Transverse colon (tissue), 4 donors: ENCODE measurements around the gene BTD. TPM values are rescaled to one million over a fixed set of nuclear protein-coding genes. Genes with fewer than 3 reads are reported as not detected.
A peak's percentile ranks its signal among the peaks of the same experiment; 100 is the strongest.

Experiments
- DNase-seq: peaks from one replicate; pipeline ENCODE4 v3.0.0-alpha.2; 2019
- H3K27ac ChIP-seq, 4 donors: fragments of 200-600 bp; sonication (generic); 2 replicates each; pipeline ENCODE4 v1.5.1; 2016 to 2018; ENCODE audit warnings: inconsistent platforms in 4 of 4
- H3K27me3 ChIP-seq: fragments of 200-600 bp; sonication (generic); 2 replicates; pipeline ENCODE4 v1.5.1; 2017; ENCODE audit warnings: inconsistent platforms
- H3K36me3 ChIP-seq, 4 donors: fragments of 200-600 bp; sonication (generic); 2 replicates each; pipeline ENCODE4 v1.5.1; 2017 to 2019; ENCODE audit warnings: inconsistent platforms in 4 of 4
- H3K4me1 ChIP-seq, 4 donors: fragments of 200-600 bp; sonication (generic); 2 replicates each; pipeline ENCODE4 v1.5.1; 2017 to 2020; ENCODE audit warnings: inconsistent platforms in 4 of 4
- H3K4me3 ChIP-seq, 4 donors: fragments of 200-600 bp; sonication (generic); 1 replicate in 1 of 4; 2 replicates in 3 of 4; pipeline versions ENCODE4 v1.5.1 to v1.6.1; 2017 to 2019; ENCODE audit warnings: inconsistent platforms in 4 of 4
- H3K9me3 ChIP-seq, 2 donors: fragments of 200-600 bp; sonication (generic); 2 replicates each; pipeline ENCODE4 v1.5.1; 2017 to 2019; ENCODE audit warnings: inconsistent platforms in 2 of 2
- CTCF ChIP-seq, 5 experiments: fragments of 200-600 bp in 3 of 5; fragments of 450-650 bp in 2 of 5; sonication (generic) in 3 of 5; IDR thresholded peaks; 1 replicate in 2 of 5; 2 replicates in 3 of 5; pipeline ENCODE4 v1.5.1; 2016 to 2017; ENCODE audit warnings: antibody characterized with exemption in 5 of 5, inconsistent platforms in 3 of 5, mild to moderate bottlenecking in 2 of 5, moderate library complexity in 1 of 5
- EP300 ChIP-seq: sonication (generic); formaldehyde crosslinking; IDR thresholded peaks from one replicate; pipeline ENCODE4 v1.6.1; 2017; ENCODE audit warnings: antibody characterized with exemption, low read depth
- POLR2A ChIP-seq: fragments of 450-650 bp; IDR thresholded peaks from one replicate; pipeline ENCODE4 v1.6.1; 2016; ENCODE audit warnings: antibody characterized with exemption, mild to moderate bottlenecking, moderate library complexity
- POLR2AphosphoS5 ChIP-seq, 3 donors: sonication (generic); formaldehyde crosslinking; IDR thresholded peaks; one replicate each; pipeline ENCODE4 v1.6.1; 2016; ENCODE audit warnings: antibody characterized with exemption in 3 of 3
- WGBS, 2 donors: methylation state at CpG; one replicate each; pipeline ENCODE4 v1.1.5; 2018; ENCODE audit warnings: low coverage in 1 of 2; 5-methylcytosine and 5-hydroxymethylcytosine counted together
- in situ Hi-C, 4 donors: fragments of 200-750 bp; cut with MboI; loops; one replicate each; pipeline versions ENCODE4 v1.15.0 to v1.15.1; 2017; ENCODE audit warnings: low sequenced_read_pairs in 3 of 4, low pct_ligation_motif_present in 1 of 4, low pct_unique_long_range_greater_than_20kb in 1 of 4
- intact Hi-C: fragments of 100-400 bp; cut with DNase I; formaldehyde crosslinking; loops from one replicate; pipeline ENCODE4 v1.15.1; 2023; ENCODE audit warnings: low total_unique reads
- total RNA-seq, 4 donors: library from RNA; depleted of rRNA; stranded (reverse); fragments of >200 nt; gene quantifications; one replicate each; pipeline ENCODE4 v1.1.0, GENCODE V29; 2016

The BTD gene
- total RNA-seq, 4 donors from 2014 or later: 21.3 to 49.6 (median 36.3) TPM

GRCh38 chr3:15606434-15606891 lies 4.9 kb downstream of the BTD start:
- in situ Hi-C loops: no loop called here
- 60 to 71% methylated on average over 1 to 2 of the region's 2 CpGs for WGBS, 2 donors
- Histone ChIP-seq H3K36me3 (no peaks in the 10 kb centered on the region), H3K9me3 (no peaks in the 10 kb centered on the region), H3K27me3 (no peaks in the 10 kb centered on the region), H3K27ac (peak overlapping the region; percentile 63 to 73 (median 70)), H3K4me3 (no peak overlapping the region), H3K4me1 (peaks cover 5 to 49% (median 23%) of the 10 kb centered on the region in 4 donors)
- peak; percentile 47 for DNase-seq
- intact Hi-C loops: no loop called here
- no peak for TF ChIP-seq POLR2A
- TF ChIP-seq POLR2AphosphoS5 (IDR thresholded peaks at IDR 0.05): peak in 1 of 3 donors; percentile 41

GRCh38 chr3:15610082-15610759 lies 8.7 kb downstream of the BTD start:
- no peak overlapping the region for H3K4me3 ChIP-seq
- intact Hi-C loops: no loop called here
- H3K27me3 ChIP-seq: no peaks in the 10 kb centered on the region
- WGBS, 2 donors: 80 to 93% methylated on average over 1 to 4 of the region's 4 CpGs
- H3K36me3 ChIP-seq: no peaks in the 10 kb centered on the region
- DNase-seq: no peak
- peaks cover 5 to 57% (median 26%) of the 10 kb centered on the region in 4 donors for H3K4me1 ChIP-seq
- TF ChIP-seq EP300 (no peak), POLR2AphosphoS5 (IDR thresholded peaks at IDR 0.05) (no peak), POLR2A (no peak), CTCF (IDR thresholded peaks at IDR 0.05) (no peak)
- H3K27ac ChIP-seq: peak overlapping the region in 1 of 4 donors; percentile 11
- in situ Hi-C loops: no loop called here
- H3K9me3 ChIP-seq: no peaks in the 10 kb centered on the region

- intact Hi-C loops (no loop called here), in situ Hi-C loops (no loop called here)
- H3K27ac ChIP-seq: peak overlapping the region in 1 of 4 donors; percentile 25
- H3K4me3 ChIP-seq: no peak overlapping the region
- no peaks in the 10 kb centered on the region for H3K27me3 ChIP-seq
- WGBS, 2 donors: 93 to 97% methylated on average over 3 of the region's 3 CpGs
- H3K9me3 ChIP-seq: no peaks in the 10 kb centered on the region
- TF ChIP-seq EP300 (no peak), CTCF (IDR thresholded peaks at IDR 0.05) (no peak), POLR2A (no peak)
- H3K36me3 ChIP-seq: no peaks in the 10 kb centered on the region
- no peak for DNase-seq
- peaks cover 5 to 53% (median 26%) of the 10 kb centered on the region in 4 donors for H3K4me1 ChIP-seq
These were observed 9.5 kb downstream of the BTD start for GRCh38 chr3:15611018-15611417.

GRCh38 chr3:15612001-15612400 lies 10.5 kb downstream of the BTD start:
- TF ChIP-seq EP300 (no peak), POLR2AphosphoS5 (IDR thresholded peaks at IDR 0.05) (no peak), POLR2A (no peak), CTCF (IDR thresholded peaks at IDR 0.05) (no peak)
- peak overlapping the region in 1 of 4 donors; percentile 25 for H3K27ac ChIP-seq
- H3K36me3 ChIP-seq: no peaks in the 10 kb centered on the region
- no peaks in the 10 kb centered on the region for H3K9me3 ChIP-seq
- H3K4me3 ChIP-seq: no peak overlapping the region
- in situ Hi-C loops (no loop called here), intact Hi-C loops (no loop called here)
- WGBS, 2 donors: 8 to 47% methylated on average over 1 of the region's 1 CpG
- H3K4me1 ChIP-seq: peaks cover 5 to 48% (median 24%) of the 10 kb centered on the region in 4 donors
- H3K27me3 ChIP-seq: no peaks in the 10 kb centered on the region
- no peak for DNase-seq
